ENCODE results near the gene MISP3. TPM values are rescaled to one million over a fixed set of nuclear protein-coding genes. Genes with fewer than 3 reads are reported as not detected.
"Not testable (repeated sequence)": the region's sequence is repeated elsewhere in the genome, so short reads cannot be mapped to it uniquely, and the experiment has no call there.

Gene MISP3
- total RNA-seq, 1 experiment from 2014 or later: 2.3 TPM

DNA sequence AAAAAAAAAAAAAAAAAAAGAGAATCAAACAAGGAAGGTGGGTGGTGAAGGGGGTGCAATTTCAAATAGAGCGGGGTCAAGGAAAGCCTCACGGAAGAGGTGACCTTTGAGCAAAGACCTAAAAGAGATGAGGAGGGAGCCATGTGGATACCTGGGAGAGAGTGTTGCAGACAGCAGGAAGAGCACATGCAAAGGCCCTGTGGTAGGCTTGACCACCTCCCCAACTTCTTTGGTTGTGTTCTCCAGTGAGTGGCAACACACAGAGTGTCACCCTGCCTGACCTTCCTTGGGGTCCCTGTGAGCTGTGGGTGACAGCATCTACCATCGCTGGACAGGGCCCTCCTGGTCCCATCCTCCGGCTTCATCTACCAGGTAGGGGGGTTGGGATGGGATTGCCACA is 22.1 kb upstream of the MISP3 start:
- Histone ChIP-seq H3K4me3 (no peak overlapping the region), H3K9me3 (peaks cover 7% of the 10 kb centered on the region), H3K27me3 (no peaks in the 10 kb centered on the region), H3K36me3 (peaks cover 4% of the 10 kb centered on the region)
- DNase-seq: no peak

- H3K4me3 ChIP-seq, DNase-seq, H3K36me3 ChIP-seq, H3K9me3 ChIP-seq, H3K27me3 ChIP-seq: not testable (repeated sequence)
Observed at GRCh38 chr19:14050961-14051360, 21.6 kb upstream of the MISP3 start.

- no peaks in the 10 kb centered on the region for H3K27me3 ChIP-seq
- H3K4me3 ChIP-seq: no peak overlapping the region
- peaks cover 7% of the 10 kb centered on the region for H3K9me3 ChIP-seq
- DNase-seq: no peak
- H3K36me3 ChIP-seq: peaks cover 4% of the 10 kb centered on the region
Observed at GRCh38 chr19:14051980-14052379, 20.6 kb upstream of the MISP3 start.

DNA sequence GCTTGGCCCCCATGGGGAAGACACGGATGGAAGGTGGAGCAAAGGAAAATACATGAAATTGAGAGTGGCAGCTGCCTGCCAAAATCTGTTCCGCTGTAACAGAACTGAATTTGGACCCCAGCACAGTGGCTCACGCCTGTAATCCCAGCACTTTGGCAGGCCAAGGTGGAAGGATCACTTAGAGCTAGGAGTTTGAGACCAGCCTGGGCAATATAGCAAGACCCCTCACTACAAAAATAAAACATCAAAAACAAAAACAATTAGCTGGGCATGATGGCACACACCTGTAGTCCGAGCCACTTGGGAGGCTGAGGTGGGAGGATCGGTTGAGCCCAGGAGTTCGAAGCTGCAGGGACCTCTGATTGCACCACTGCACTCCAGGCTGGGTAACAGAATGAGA is 20.1 kb upstream of the MISP3 start:
- Histone ChIP-seq H3K36me3 (peaks cover 4% of the 10 kb centered on the region), H3K4me3 (no peak overlapping the region), H3K27me3 (no peaks in the 10 kb centered on the region), H3K9me3 (peaks cover 7% of the 10 kb centered on the region)
- DNase-seq: no peak

DNA sequence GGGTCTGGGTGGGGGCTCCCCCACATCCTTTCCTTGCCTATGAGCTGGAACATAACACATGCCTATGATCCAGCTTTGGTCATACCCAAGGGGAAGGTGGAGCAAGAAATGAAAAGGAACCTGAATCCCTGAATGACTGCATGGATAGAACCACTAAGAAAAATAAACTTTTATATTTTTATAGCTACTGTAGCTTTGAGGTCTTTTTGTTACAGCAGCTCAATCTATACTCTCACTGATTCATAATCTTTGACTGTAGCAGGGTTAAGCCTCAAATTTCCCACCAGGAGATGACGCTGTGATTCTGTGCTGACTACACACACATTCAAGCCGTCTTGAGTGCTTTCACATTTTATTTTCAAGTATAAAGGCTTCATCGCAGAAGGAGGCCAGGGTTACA is 19.6 kb upstream of the MISP3 start:
- no peak overlapping the region for H3K4me3 ChIP-seq
- H3K36me3 ChIP-seq: peaks cover 4% of the 10 kb centered on the region
- H3K27me3 ChIP-seq: no peaks in the 10 kb centered on the region; the same call in 1 of the 2 replicates
- peaks cover 7% of the 10 kb centered on the region for H3K9me3 ChIP-seq
- no peak for DNase-seq

- Histone ChIP-seq H3K4me3 (no peak overlapping the region), H3K9me3 (peaks cover 4% of the 10 kb centered on the region), H3K36me3 (peaks cover 2% of the 10 kb centered on the region), H3K27me3 (peaks cover 4% of the 10 kb centered on the region; the same call in 1 of the 2 replicates)
- no peak for DNase-seq
Observed at GRCh38 chr19:14053500-14053899, 19.1 kb upstream of the MISP3 start.

DNA sequence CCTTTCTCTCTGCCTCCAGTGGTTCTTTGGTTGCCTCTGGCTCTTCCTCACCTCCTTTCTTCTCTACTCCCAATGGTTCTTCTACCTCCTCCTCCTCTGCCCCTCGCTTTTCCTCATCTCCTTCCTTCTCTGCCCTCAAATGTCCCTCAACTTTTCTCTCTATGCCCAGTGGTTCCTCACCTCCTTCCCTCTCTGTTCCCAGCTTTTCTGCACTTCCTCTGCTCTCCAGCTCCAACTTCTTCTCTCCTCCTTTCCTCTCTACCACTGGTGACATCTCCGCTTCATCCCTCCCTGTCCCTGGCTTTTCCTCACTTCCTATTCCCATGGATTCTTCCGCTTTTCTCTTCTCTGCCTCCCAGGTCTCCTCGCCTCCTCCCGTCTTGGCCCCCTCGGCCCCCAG is 18.5 kb upstream of the MISP3 start:
- H3K27me3 ChIP-seq: peaks cover 10% of the 10 kb centered on the region
- DNase-seq: no peak
- no peaks in the 10 kb centered on the region; the same call in 1 of the 2 replicates for H3K36me3 ChIP-seq
- H3K9me3 ChIP-seq: no peaks in the 10 kb centered on the region
- H3K4me3 ChIP-seq: no peak overlapping the region

DNA sequence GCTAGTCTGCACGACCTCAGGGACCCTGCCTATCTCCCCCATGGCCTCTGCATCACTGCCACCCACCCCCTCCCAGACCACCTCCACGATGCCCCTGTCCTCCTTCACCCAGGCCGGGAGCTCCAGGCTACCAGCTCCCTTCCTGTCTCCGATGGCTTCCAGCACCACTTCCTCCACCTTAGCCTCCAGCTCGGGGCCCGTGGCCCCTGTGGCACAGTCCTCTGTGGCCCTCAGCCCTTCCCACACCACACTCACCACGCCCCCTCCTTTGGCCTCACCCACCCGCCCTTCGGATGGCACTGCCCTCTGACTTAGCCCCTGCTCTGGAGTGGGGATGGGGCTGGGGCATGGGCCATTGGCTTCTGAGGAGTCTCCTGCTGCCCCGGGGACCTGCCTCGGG is 17.9 kb upstream of the MISP3 start:
- no peak for DNase-seq
- H3K9me3 ChIP-seq: no peaks in the 10 kb centered on the region
- H3K36me3 ChIP-seq: no peaks in the 10 kb centered on the region; the same call in 1 of the 2 replicates
- H3K27me3 ChIP-seq: peaks cover 16% of the 10 kb centered on the region
- H3K4me3 ChIP-seq: no peak overlapping the region

DNA sequence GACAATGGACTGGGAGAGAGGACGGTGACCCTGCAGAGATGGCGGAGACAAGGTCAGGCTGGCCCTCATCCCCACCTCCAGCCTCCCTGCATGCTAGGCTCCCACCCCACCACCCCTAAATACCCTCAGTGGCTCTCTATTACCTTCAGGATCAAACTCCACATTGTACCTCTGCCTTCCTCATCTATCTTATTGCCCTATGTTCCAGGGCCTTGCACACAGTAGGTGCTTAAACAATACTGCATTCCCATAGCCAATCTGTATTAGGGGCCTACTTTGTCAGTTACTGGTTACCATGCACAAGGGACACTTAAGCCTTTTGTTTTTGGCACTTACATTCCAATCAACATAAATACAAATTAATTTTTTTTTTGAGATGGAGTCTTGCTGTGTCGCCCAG is 17.2 kb upstream of the MISP3 start:
- DNase-seq: no peak
- Histone ChIP-seq H3K27me3 (peaks cover 17% of the 10 kb centered on the region), H3K36me3 (no peaks in the 10 kb centered on the region; the same call in 1 of the 2 replicates), H3K4me3 (no peak overlapping the region), H3K9me3 (no peaks in the 10 kb centered on the region)

GRCh38 chr19:14056069-14056666 is 16.4 kb upstream of the MISP3 start:
- Histone ChIP-seq H3K27me3 (peaks cover 17% of the 10 kb centered on the region), H3K36me3 (no peaks in the 10 kb centered on the region; the same call in 1 of the 2 replicates), H3K4me3 (no peak overlapping the region), H3K9me3 (no peaks in the 10 kb centered on the region)
- no peak for DNase-seq

GRCh38 chr19:14056741-14057356 is 15.7 kb upstream of the MISP3 start:
- DNase-seq: no peak
- Histone ChIP-seq H3K4me3 (no peak overlapping the region), H3K27me3 (peaks cover 17% of the 10 kb centered on the region), H3K9me3 (no peaks in the 10 kb centered on the region), H3K36me3 (no peaks in the 10 kb centered on the region; the same call in 1 of the 2 replicates)

- DNase-seq: no peak
- no peak overlapping the region; the same call in 1 of the 2 replicates for H3K4me3 ChIP-seq
Observed at GRCh38 chr19:14058182-14059092, 14.1 kb upstream of the MISP3 start.

GRCh38 chr19:14059093-14059480 is 13.5 kb upstream of the MISP3 start:
- H3K36me3 ChIP-seq: no peaks in the 10 kb centered on the region
- H3K4me3 ChIP-seq: no peak overlapping the region
- peaks cover 17% of the 10 kb centered on the region for H3K27me3 ChIP-seq
- no peaks in the 10 kb centered on the region for H3K9me3 ChIP-seq
- DNase-seq: no peak

More at GRCh38 chr19:14058182-14059092, 14.1 kb upstream of the MISP3 start:
- no peaks in the 10 kb centered on the region for H3K9me3 ChIP-seq
- peaks cover 17% of the 10 kb centered on the region for H3K27me3 ChIP-seq
- H3K36me3 ChIP-seq: no peaks in the 10 kb centered on the region

DNA sequence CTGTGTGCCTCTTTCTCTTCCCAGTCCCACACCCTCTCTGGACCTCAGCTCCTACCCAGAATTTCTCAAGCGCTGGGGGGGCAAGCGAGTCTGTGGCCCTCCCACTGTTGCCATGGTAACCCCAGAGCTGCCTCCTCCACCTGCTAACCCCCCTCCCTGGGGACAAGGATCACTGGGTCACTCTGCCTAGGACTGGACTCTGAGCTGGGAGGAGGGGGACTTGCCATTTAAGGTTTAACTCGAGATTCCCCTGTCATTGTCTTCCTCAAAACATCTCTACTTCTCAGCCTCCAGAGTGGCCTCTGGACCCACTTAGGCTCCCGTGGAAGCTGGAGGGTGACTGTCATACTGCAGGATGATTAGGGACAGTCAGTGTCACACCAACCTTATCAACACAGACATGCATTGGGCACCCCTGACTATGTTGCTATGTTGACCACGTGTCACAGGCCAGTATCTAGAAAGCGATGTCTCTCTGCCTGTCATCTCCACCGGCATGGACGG is 12.9 kb upstream of the MISP3 start:
- Histone ChIP-seq H3K9me3 (no peaks in the 10 kb centered on the region), H3K36me3 (no peaks in the 10 kb centered on the region), H3K27me3 (peaks cover 17% of the 10 kb centered on the region), H3K4me3 (no peak overlapping the region)
- no peak for DNase-seq

GRCh38 chr19:14061081-14061749 is 11.4 kb upstream of the MISP3 start:
- Histone ChIP-seq H3K36me3 (no peaks in the 10 kb centered on the region), H3K27me3 (peaks cover 17% of the 10 kb centered on the region), H3K4me3 (no peak overlapping the region), H3K9me3 (no peaks in the 10 kb centered on the region)
- DNase-seq: no peak

DNA sequence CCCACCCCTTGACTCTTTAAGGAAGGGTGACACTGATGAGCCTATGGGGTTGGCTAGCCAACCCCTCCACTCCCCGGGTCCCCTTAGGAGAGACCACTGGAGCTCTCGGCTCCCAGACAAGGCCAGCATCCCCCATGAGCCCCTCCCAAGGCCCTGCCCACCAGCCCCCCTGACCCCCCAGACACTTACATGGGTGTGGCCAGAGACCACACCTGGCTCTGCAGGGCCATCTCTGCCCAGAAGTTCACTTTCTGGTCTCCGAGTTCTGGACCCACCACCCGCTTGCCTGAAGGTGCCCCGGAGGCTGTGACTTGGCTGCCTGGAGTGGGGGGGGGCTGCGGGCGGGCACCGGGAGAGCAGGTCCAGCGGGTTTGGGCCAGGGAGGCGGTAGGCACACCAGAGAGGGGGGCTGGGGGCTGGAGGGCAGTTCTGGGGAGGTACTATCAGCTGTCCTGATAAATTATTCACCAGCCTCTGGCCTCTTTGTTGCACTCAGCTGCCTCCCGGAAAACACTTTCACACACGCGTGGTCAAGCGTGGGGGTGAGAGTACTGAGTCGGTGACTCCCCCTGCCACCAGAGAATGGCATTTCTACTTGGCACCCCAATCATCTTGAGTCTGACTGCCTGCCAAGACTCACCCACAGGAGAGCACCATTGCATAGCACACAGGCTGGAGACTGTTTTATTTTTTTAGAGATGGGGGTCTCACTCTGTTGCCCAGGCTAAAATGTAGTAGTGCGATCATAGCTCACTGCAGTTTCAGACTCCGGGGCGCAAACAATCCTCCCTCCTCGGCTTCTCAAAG is 10.6 kb upstream of the MISP3 start, which contains the start of gene PALM3:
Gene PALM3, minus strand, starts transcription at position 326 of the 807 bp plus-strand sequence. Its CDS starts 96 bp downstream, at position 230.
- DNase-seq: no peak
- Histone ChIP-seq H3K27me3 (peaks cover 17% of the 10 kb centered on the region), H3K36me3 (no peaks in the 10 kb centered on the region), H3K4me3 (no peak within 1 kb of the TSS), H3K9me3 (no peaks in the 10 kb centered on the region)
